Upper lobe of right lung (tissue), 1 donor: Measurements from ENCODE around the gene SNAP47. TPM values are rescaled to one million over a fixed set of nuclear protein-coding genes. Genes with fewer than 3 reads are reported as not detected.

Experiments
- ATAC-seq: fragments of 200-7000 bp; cut with Tn5 transposase; one replicate; pipeline ENCODE4 v1.9.1; 2020; ENCODE audit warnings: mild to moderate bottlenecking, moderate library complexity
- DNase-seq: peaks from one replicate; pipeline ENCODE4 v3.0.0-alpha.2; 2020
- H3K27ac ChIP-seq: fragments of 200-600 bp; one replicate; pipeline ENCODE4 v1.8.0; 2022
- H3K27me3 ChIP-seq: fragments of 200-600 bp; one replicate; pipeline ENCODE4 v1.8.0; 2022; ENCODE audit warnings: mild to moderate bottlenecking
- H3K36me3 ChIP-seq: fragments of 200-600 bp; one replicate; pipeline ENCODE4 v1.8.0; 2022
- H3K4me1 ChIP-seq: fragments of 200-600 bp; one replicate; pipeline ENCODE4 v1.8.0; 2022
- H3K4me3 ChIP-seq: fragments of 200-600 bp; one replicate; pipeline ENCODE4 v1.8.0; 2022; ENCODE audit warnings: mild to moderate bottlenecking
- H3K9me3 ChIP-seq: fragments of 200-600 bp; one replicate; pipeline ENCODE4 v1.8.0; 2022
- CTCF ChIP-seq: fragments of 200-600 bp; IDR thresholded peaks from one replicate; pipeline ENCODE4 v1.8.0; 2022; ENCODE audit warnings: antibody characterized with exemption
- intact Hi-C: fragments of 100-400 bp; cut with DNase I; formaldehyde crosslinking; loops from one replicate; pipeline ENCODE4 v1.11.0; 2022
- total RNA-seq: library from RNA; stranded (reverse); fragmentation: NEBNext Ultra II Directional; extraction: Animal tissue kit (Norgen Biotek cat#: 25700); gene quantifications from one replicate; pipeline ENCODE4 v1.2.1, GENCODE V29; 2021
- donor health status: DM: no; HTN: yes; CAD: no; lungs with severe emphysema.

Gene SNAP47
- total RNA-seq, 1 donor from 2014 or later = 27.7 TPM

DNA sequence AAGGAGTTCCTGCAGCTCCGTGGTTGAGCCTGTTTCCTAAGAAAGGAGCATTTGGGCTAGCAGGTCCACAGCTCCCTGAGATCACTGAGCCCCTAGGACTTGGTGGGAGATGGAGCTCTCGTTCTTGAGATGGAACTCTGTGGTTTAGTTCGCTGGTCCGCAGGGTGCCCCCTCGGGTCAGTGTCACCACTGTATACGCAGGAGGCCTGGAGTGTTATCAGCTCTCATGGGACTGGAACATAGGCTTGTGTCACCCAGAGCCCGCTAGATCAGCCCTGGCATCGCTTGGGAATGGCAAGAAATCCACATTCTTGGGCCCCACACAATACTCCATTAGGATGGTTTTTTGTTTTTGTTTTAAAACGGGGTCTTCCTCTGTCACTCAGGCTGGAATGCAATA lies 3.6 kb downstream of the SNAP47 start:
- no peak overlapping the region for H3K4me3 ChIP-seq
- no peaks in the 10 kb centered on the region for H3K27me3 ChIP-seq
- H3K9me3 ChIP-seq = no peaks in the 10 kb centered on the region
- no peak for TF ChIP-seq CTCF
- no peak for DNase-seq
- no peak overlapping the region for H3K27ac ChIP-seq
- intact Hi-C loops = no loop called here
- H3K36me3 ChIP-seq = no peaks in the 10 kb centered on the region
- peaks cover 9% of the 10 kb centered on the region for H3K4me1 ChIP-seq
- ATAC-seq = no peak

DNA sequence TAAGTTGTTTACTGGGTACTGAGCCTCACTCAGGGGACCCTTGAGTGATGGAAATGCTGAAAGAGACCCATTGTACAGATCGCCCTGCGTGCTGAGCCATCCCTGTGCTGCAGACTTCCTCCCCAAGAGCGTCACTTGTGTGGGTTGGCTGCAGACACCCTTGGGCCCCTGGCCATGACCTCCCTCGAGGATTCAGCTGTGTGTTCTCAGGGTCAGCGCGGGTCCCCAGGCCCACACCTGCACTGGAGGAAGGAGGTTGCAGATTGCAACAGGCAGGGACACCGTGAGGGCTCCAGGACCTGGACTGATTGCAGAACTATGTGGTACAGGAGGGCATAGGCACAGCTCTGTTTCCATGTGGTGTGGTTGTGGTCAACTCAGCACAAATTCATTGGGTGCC lies 4.4 kb downstream of the SNAP47 start:
- ATAC-seq (no peak), DNase-seq (no peak)
- Histone ChIP-seq H3K27me3 (no peaks in the 10 kb centered on the region), H3K4me3 (no peak overlapping the region), H3K27ac (no peak overlapping the region), H3K4me1 (peaks cover 3% of the 10 kb centered on the region), H3K36me3 (no peaks in the 10 kb centered on the region), H3K9me3 (no peaks in the 10 kb centered on the region)
- no peak for TF ChIP-seq CTCF
- intact Hi-C loops = no loop called here

DNA sequence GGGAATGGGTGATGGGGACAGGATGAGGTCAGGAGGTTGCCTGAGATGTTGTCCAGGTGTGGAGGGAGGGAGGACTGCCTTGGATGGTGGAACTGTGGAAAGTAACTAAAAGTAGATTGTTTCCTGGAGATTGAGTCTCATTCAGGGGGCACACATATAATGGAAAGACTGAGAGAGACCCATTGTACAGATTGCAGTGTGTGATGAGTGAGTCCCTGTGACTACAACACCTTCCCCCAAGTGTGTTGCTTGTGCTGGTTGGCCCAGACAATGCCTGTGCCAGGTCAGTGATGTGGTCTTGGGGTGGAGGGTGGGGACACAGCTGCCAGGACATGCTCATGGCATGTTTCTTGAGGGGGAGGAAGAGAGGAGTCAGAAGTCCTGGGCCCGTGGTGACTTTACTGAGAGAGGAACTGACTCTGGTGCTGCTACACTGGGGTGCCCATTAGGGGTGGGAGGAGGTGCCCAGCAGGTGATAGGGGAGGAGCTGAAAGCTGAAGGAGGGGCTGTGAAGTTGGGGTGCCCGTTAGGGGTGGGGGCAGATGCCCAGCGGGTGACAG lies 5.2 kb downstream of the SNAP47 start:
- Histone ChIP-seq H3K4me3 (no peak overlapping the region), H3K9me3 (no peaks in the 10 kb centered on the region), H3K4me1 (peaks cover 3% of the 10 kb centered on the region), H3K27me3 (no peaks in the 10 kb centered on the region), H3K36me3 (no peaks in the 10 kb centered on the region), H3K27ac (no peak overlapping the region)
- no peak for ATAC-seq
- no peak for TF ChIP-seq CTCF
- intact Hi-C loops = no loop called here
- no peak for DNase-seq

GRCh38 chr1:227741166-227741870 lies 6.1 kb downstream of the SNAP47 start:
- Histone ChIP-seq H3K36me3 (no peaks in the 10 kb centered on the region), H3K4me3 (no peak overlapping the region), H3K27me3 (no peaks in the 10 kb centered on the region), H3K4me1 (no peaks in the 10 kb centered on the region), H3K9me3 (no peaks in the 10 kb centered on the region), H3K27ac (no peak overlapping the region)
- no peak for ATAC-seq
- DNase-seq = no peak
- intact Hi-C loops = no loop called here
- TF ChIP-seq CTCF = no peak

DNA sequence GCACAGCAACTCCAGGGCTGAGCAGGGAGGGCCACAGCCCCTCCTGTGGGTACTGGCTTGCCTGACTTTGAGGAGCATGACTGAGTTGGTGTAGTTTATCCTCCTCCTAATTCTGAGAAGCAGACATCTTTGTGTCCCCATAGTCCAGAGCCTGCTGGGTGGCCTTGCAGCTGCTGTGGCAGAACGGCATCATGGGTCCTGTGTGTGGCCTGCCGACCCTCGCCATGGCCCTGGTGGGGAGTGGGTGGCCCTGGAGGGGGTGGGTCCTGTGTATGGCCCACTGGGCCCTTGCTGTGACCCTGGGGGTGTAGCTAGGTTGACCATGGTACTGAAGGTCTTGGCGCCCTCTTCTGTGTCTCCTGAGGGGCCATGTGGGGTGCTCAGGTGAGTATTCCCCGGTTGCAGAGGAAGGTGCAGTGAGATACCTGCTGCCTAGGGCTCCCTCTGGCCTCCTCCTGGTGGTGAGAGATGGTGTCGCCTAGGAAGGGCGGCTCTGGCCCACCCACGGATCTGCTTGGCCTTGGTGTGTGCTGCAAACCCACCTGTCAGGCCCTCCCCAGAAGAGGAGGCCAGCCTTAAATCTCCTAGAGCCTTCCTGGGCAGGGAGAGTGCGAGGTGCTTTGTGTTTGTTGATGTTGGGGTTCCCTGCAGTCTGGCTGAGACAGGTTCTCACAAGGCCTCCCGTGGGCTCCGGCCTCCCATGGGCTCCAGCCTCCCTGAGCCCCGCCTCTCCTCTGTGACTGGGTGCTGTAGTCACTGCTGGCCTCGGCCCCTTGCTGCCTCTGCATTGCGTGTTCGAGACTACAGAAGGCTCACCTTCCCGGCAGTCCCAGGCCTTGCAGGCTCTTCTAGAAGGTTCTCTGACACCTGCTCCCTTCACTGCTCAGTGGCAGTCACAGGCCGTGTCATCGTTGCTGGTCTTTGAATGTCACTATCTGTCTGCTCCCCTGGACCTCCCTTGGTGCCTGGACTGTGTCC lies 7.8 kb downstream of the SNAP47 start:
- Histone ChIP-seq H3K4me1 (no peaks in the 10 kb centered on the region), H3K36me3 (peaks cover 6% of the 10 kb centered on the region), H3K9me3 (no peaks in the 10 kb centered on the region), H3K27me3 (no peaks in the 10 kb centered on the region), H3K27ac (no peak overlapping the region), H3K4me3 (no peak overlapping the region)
- ATAC-seq (no peak), DNase-seq (no peak)
- no peak for TF ChIP-seq CTCF
- intact Hi-C loops = no loop called here
